Activated CD4-positive, alpha-beta T cell treated with anti-CD3 and anti-CD28 coated beads for 24 hours (primary cell): ENCODE measurements around the gene CHN1.

Experiments
- DNase-seq, 2 donors: peaks; one replicate each; pipeline ENCODE4 v3.0.0-alpha.2; 2020; ENCODE audit warnings: low read depth in 2 of 2

Gene CHN1

GRCh38 chr2:174787487-174788205 lies 217.5 kb downstream of the CHN1 start:
- DNase-seq = no peak

- DNase-seq = no peak
Observed at GRCh38 chr2:174786066-174786725, 219.0 kb downstream of the CHN1 start.

- DNase-seq = no peak
Observed at GRCh38 chr2:174785481-174785880, 219.7 kb downstream of the CHN1 start.

GRCh38 chr2:174784909-174785308 lies 220.3 kb downstream of the CHN1 start:
- DNase-seq = no peak

GRCh38 chr2:174784316-174784715 lies 220.9 kb downstream of the CHN1 start:
- no peak for DNase-seq

GRCh38 chr2:174781996-174782395 lies 223.2 kb downstream of the CHN1 start:
- DNase-seq = no peak

GRCh38 chr2:174781298-174781697 lies 223.9 kb downstream of the CHN1 start:
- DNase-seq = no peak

- DNase-seq = no peak
Observed at GRCh38 chr2:174780856-174781255, 224.3 kb downstream of the CHN1 start.

- DNase-seq = no peak
Observed at GRCh38 chr2:174780191-174780840, 224.9 kb downstream of the CHN1 start.

GRCh38 chr2:174779361-174779928 lies 225.7 kb downstream of the CHN1 start:
- DNase-seq = no peak

- DNase-seq = peak; percentile 34 to 40
Observed at GRCh38 chr2:174778085-174778981, 226.8 kb downstream of the CHN1 start.

GRCh38 chr2:174777347-174778084 lies 227.7 kb downstream of the CHN1 start:
- no peak for DNase-seq

GRCh38 chr2:174776675-174777074 lies 228.5 kb downstream of the CHN1 start:
- no peak for DNase-seq

- no peak for DNase-seq
Observed at GRCh38 chr2:174776223-174776622, 229.0 kb downstream of the CHN1 start.

- no peak for DNase-seq
Observed at GRCh38 chr2:174775571-174775980, 229.6 kb downstream of the CHN1 start.

GRCh38 chr2:174774886-174775285 lies 230.3 kb downstream of the CHN1 start:
- DNase-seq = no peak

GRCh38 chr2:174773215-174773614 lies 232.0 kb downstream of the CHN1 start:
- no peak for DNase-seq

GRCh38 chr2:174772472-174772801 lies 232.7 kb downstream of the CHN1 start:
- no peak for DNase-seq

- peak in 1 of 2 donors; percentile 38 for DNase-seq
Observed at GRCh38 chr2:174771631-174772471, 233.3 kb downstream of the CHN1 start.

- no peak for DNase-seq
Observed at GRCh38 chr2:174771136-174771535, 234.0 kb downstream of the CHN1 start.
